Common myeloid progenitor, CD34-positive (primary cell): Measurements from ENCODE around the gene CEP128.
"Not testable (repeated sequence)": the region's sequence is repeated elsewhere in the genome, so short reads cannot be mapped to it uniquely, and the experiment has no call there.

Experiments used
- CTCF ChIA-PET: fragments of 350-600 bp; sonication (Branson Sonifier 250); formaldehyde crosslinking; loops from one replicate; lab custom pipeline; 2021; ENCODE audit warnings: antibody characterized with exemption; lab: Charles Lee
- POLR2A ChIA-PET: fragments of 350-600 bp; sonication (Branson Sonifier 250); formaldehyde crosslinking; loops from one replicate; lab custom pipeline; 2021; ENCODE audit warnings: antibody characterized with exemption; lab: Charles Lee
- DNase-seq, 3 donors: peaks; one replicate each; pipeline versions ENCODE4 v3.0.0 to v3.0.0-alpha.2; 2013
- H3K27ac ChIP-seq, 2 experiments: 1 replicate in 1 of 2; 2 replicates in 1 of 2; pipeline ENCODE4 v1.7.0; 2013; ENCODE audit warnings: inconsistent platforms in 2 of 2, low read length in 2 of 2, mild to moderate bottlenecking in 2 of 2, low read depth in 1 of 2, moderate library complexity in 1 of 2; ENCODE audit not compliant: severe bottlenecking in 2 of 2, insufficient read depth in 1 of 2, poor library complexity in 1 of 2
- H3K27me3 ChIP-seq, 5 experiments: replicated peaks in 2 of 5; 1 replicate in 3 of 5; 2 replicates in 2 of 5; pipeline versions ENCODE4 v1.6.1 to v1.7.0; 2013; ENCODE audit warnings: low read length in 4 of 5, mild to moderate bottlenecking in 2 of 5, moderate library complexity in 2 of 5, inconsistent platforms in 1 of 5; ENCODE audit not compliant: insufficient read depth in 5 of 5, control insufficient read depth in 4 of 5
- H3K36me3 ChIP-seq, 4 experiments: 1 replicate in 2 of 4; 2 replicates in 2 of 4; pipeline versions ENCODE4 v1.6.1 to v1.7.0; 2013; ENCODE audit warnings: low read length in 3 of 4, control low read depth in 1 of 4, mild to moderate bottlenecking in 1 of 4; ENCODE audit not compliant: control insufficient read depth in 4 of 4, insufficient read depth in 4 of 4
- H3K4me1 ChIP-seq, 4 experiments: 1 replicate in 3 of 4; 2 replicates in 1 of 4; pipeline versions ENCODE4 v1.6.1 to v1.7.1; 2013; ENCODE audit warnings: low read length in 3 of 4, mild to moderate bottlenecking in 3 of 4, control low read depth in 1 of 4, inconsistent platforms in 1 of 4, moderate library complexity in 1 of 4; ENCODE audit not compliant: control insufficient read depth in 4 of 4, insufficient read depth in 4 of 4; ENCODE audit errors: control extremely low read depth in 1 of 4
- H3K4me3 ChIP-seq, 7 experiments: 1 replicate in 4 of 7; 2 replicates in 3 of 7; pipeline versions ENCODE4 v1.5.1 to v1.7.0; 2013; ENCODE audit warnings: mild to moderate bottlenecking in 7 of 7, low read length in 6 of 7, moderate library complexity in 6 of 7, inconsistent platforms in 2 of 7, low read depth in 2 of 7, control low read depth in 1 of 7; ENCODE audit not compliant: insufficient read depth in 4 of 7, control insufficient read depth in 1 of 7; ENCODE audit errors: extremely low read depth in 1 of 7
- H3K9me3 ChIP-seq, 5 experiments: 1 replicate in 4 of 5; 2 replicates in 1 of 5; pipeline versions ENCODE4 v1.6.1 to v1.7.1; 2013; ENCODE audit warnings: low read length in 4 of 5, mild to moderate bottlenecking in 2 of 5, inconsistent platforms in 1 of 5, low read depth in 1 of 5, moderate library complexity in 1 of 5; ENCODE audit not compliant: control insufficient read depth in 4 of 5, insufficient read depth in 2 of 5; ENCODE audit errors: control extremely low read depth in 1 of 5
- WGBS: methylation state at CpG from one replicate; pipeline ENCODE4 v1.1.5; 2013; ENCODE audit not compliant: insufficient coverage; 5-methylcytosine and 5-hydroxymethylcytosine counted together

The CEP128 gene

GRCh38 chr14:80927083-80927989 is 14.2 kb downstream of the CEP128 start:
- H3K9me3 ChIP-seq: peaks cover 0 to 3% (median 0%) of the 10 kb centered on the region in 5 experiments
- no peak for DNase-seq
- H3K4me3 ChIP-seq: no peak overlapping the region
- peaks cover 13 to 37% (median 25%) of the 10 kb centered on the region in 4 experiments for H3K4me1 ChIP-seq
- H3K36me3 ChIP-seq: no peaks in the 10 kb centered on the region
- no peaks in the 10 kb centered on the region for H3K27me3 ChIP-seq
- H3K27ac ChIP-seq: no peak overlapping the region
- 96% methylated on average over 7 of the region's 8 CpGs for WGBS
- CTCF ChIA-PET: interaction anchor here (0.7 kb wide), 1 partner anchor 14 kb away, joined by 3 read pairs; the partner anchor contains the start of gene CEP128
- POLR2A ChIA-PET: no interaction called here

GRCh38 chr14:80926397-80927082 is 15.0 kb downstream of the CEP128 start:
- Histone ChIP-seq H3K4me1 (peaks cover 7 to 29% (median 20%) of the 10 kb centered on the region in 4 experiments), H3K4me3 (no peak overlapping the region), H3K36me3 (no peaks in the 10 kb centered on the region), H3K27ac (no peak overlapping the region), H3K9me3 (peaks cover 0 to 3% (median 0%) of the 10 kb centered on the region in 5 experiments), H3K27me3 (no peaks in the 10 kb centered on the region)
- ChIA-PET POLR2A (no interaction called here), CTCF (no interaction called here)
- 98% methylated on average over 4 of the region's 4 CpGs for WGBS
- no peak for DNase-seq

DNA sequence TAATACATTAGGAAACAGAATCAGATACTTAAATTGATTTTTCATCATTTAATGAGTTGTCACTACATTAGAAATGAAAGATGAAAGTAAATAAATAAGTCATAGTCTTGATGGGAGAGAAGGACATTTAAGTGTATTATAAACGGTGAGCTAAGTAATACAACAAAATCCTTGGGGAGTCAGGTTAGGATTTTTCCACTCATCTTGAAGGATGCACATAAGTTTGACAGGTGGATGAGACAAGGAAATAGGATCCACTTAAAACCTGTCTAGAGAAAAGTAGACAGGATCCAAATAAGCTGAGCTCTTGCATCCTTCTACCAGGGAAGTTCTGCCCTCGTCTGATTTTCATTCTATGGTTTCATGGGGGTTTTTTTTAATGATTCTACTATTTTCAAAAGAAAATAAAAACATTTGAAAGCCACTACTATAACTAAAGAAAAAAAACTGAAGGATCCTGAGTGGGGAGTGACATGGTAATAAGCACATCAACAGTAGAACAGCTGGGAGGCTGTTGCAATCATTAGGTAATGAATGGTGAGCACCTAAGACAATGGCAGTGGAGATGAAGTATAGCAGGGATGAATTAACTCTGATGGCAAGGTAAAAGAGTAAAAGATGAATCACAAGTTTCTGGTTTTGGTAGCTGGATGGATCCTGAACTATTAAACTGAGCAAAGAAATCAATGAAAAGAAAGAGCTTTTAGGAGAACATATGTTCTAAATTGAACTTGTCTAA is 17.0 kb downstream of the CEP128 start:
- ChIA-PET POLR2A (no interaction called here), CTCF (interaction anchor here (0.9 to 1.8 kb wide), 3 partner anchors 8 to 334 kb away, joined by 3 to 5 read pairs (median 4); no protein-coding TSS in a partner anchor)
- H3K4me3 ChIP-seq: no peak overlapping the region
- H3K9me3 ChIP-seq: peaks cover 0 to 3% (median 0%) of the 10 kb centered on the region in 5 experiments
- H3K27me3 ChIP-seq: no peaks in the 10 kb centered on the region
- no peak overlapping the region for H3K27ac ChIP-seq
- peaks cover 0 to 10% (median under 1%) of the 10 kb centered on the region in 4 experiments for H3K4me1 ChIP-seq
- no peak for DNase-seq
- no peaks in the 10 kb centered on the region for H3K36me3 ChIP-seq
- WGBS: 100% methylated on average over 1 of the region's 2 CpGs

DNA sequence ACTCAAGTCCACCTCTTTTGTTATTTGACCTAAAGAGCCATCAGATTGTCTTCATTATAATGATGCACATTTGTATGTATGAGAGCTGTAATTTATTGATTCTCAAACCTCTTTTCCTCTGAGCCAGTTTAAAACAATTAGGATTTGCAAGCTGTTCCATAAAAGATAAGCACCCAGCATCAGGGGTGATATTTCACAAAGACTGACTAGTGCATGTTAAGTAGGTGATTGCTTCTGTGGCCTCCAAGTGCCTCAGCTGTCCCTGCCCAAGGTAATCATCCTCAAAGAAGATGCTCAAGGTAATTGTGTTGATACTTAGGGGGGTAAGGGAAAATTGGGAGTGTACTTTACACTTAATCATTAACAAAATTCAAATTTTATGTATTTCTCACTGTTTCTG is 18.2 kb downstream of the CEP128 start:
- Histone ChIP-seq H3K9me3 (peaks cover 0 to 3% (median 0%) of the 10 kb centered on the region in 5 experiments), H3K4me1 (peaks cover 0 to 10% (median 0%) of the 10 kb centered on the region in 4 experiments), H3K27me3 (no peaks in the 10 kb centered on the region), H3K36me3 (no peaks in the 10 kb centered on the region), H3K27ac (no peak overlapping the region), H3K4me3 (no peak overlapping the region)
- ChIA-PET POLR2A (no interaction called here), CTCF (interaction anchor here (1.8 kb wide), 1 partner anchor 19 kb away, joined by 5 read pairs; no protein-coding TSS in a partner anchor)
- no peak for DNase-seq

DNA sequence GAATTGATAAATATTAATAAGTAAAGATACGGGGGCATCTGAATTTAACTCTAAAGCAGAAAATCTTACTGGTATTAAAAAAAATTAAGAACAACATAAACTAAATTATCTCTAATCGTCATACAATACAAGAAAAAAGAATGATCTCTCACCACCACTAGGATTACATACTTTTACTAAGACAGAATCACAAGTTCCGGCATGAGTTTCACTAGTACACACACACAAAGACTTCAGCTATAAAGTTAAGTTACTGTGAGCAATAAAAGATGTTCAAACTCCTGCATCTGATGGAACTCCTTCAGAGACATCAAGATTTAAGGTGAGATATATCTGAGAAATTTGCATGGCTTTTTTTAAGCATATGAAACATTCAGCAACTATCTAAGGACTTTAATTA is 21.9 kb downstream of the CEP128 start:
- 100% methylated on average over 1 of the region's 3 CpGs for WGBS
- H3K9me3 ChIP-seq: no peaks in the 10 kb centered on the region
- no peaks in the 10 kb centered on the region for H3K4me1 ChIP-seq
- no peak overlapping the region for H3K27ac ChIP-seq
- DNase-seq: no peak
- H3K27me3 ChIP-seq: no peaks in the 10 kb centered on the region
- ChIA-PET POLR2A (no interaction called here), CTCF (no interaction called here)
- H3K4me3 ChIP-seq: no peak overlapping the region
- peaks cover 2 to 10% (median 6%) of the 10 kb centered on the region in 4 experiments for H3K36me3 ChIP-seq

- H3K4me1 ChIP-seq, H3K27ac ChIP-seq, H3K4me3 ChIP-seq, H3K9me3 ChIP-seq, DNase-seq, CTCF ChIA-PET, H3K27me3 ChIP-seq: not testable (repeated sequence)
- POLR2A ChIA-PET: interaction anchor here (0.5 kb wide), 1 partner anchor 68 kb away, joined by 3 read pairs; no protein-coding TSS in a partner anchor
- peaks cover 2 to 21% (median 12%) of the 10 kb centered on the region in 4 experiments for H3K36me3 ChIP-seq
- 97% methylated on average over 6 of the region's 11 CpGs for WGBS
These were observed 29.5 kb downstream of the CEP128 start for GRCh38 chr14:80912013-80912412.
